ENCODE results near the gene REPS2. TPM values are rescaled to one million over a fixed set of nuclear protein-coding genes. Genes with fewer than 3 reads are reported as not detected.

REPS2 gene
- total RNA-seq, 1 experiment from 2014 or later = 4.5 TPM

DNA sequence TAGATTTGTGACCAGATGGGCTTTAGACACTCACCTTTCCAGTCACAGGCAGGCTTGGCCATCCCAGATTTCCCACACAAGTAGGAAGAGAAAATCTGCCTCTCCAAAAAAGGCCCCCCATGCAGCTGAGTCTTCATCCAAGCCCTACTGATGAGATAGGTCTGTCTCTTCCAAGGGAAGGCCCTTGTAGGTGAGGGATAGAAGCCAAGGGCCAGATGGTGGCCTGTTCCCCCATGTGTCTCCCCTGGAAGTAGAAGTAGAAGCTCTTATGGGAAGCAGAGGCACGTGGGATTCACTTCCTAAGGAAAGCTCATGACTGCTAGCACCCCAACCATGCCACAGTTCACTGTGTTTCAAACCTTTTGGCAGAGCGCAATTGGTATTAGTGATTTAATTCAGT, 81.5 kb downstream of the REPS2 start:
- ATAC-seq (no peak), DNase-seq (ENCODE audit: low read depth, low spot score) (no peak)
- no peaks in the 10 kb centered on the region for H3K27me3 ChIP-seq (ENCODE audit: control insufficient read depth, insufficient read depth, low read length)
- CTCF ChIA-PET = no interaction called here
- H3K36me3 ChIP-seq (ENCODE audit: control insufficient read depth, insufficient read depth, low read length) = no peaks in the 10 kb centered on the region
- H3K4me3 ChIP-seq (ENCODE audit: low read depth in 2 of 2, low read length in 2 of 2) = no peak overlapping the region
- H3K4me1 ChIP-seq (ENCODE audit: control insufficient read depth, insufficient read depth, low read length) = no peaks in the 10 kb centered on the region
- no peak overlapping the region for H3K27ac ChIP-seq (ENCODE audit: low read length)
- POLR2A ChIA-PET = no interaction called here
- intact Hi-C loops (cut with micrococcal nuclease; ENCODE audit: unreplicated experiment) (no loop called here), in situ Hi-C loops (cut with HindIII; ENCODE audit: low pct_unique_long_range_greater_than_20kb, low sequenced_read_pairs) (no loop called here)
- no peaks in the 10 kb centered on the region for H3K9me3 ChIP-seq (ENCODE audit: control insufficient read depth, insufficient read depth, low read depth, low read length)
- BruUV-seq (replicated peaks) = no TSS peak
- TF ChIP-seq POLR2AphosphoS5 (IDR thresholded peaks at IDR 0.05; ENCODE audit: low read depth, low read length) (no peak), SIN3A (IDR thresholded peaks at IDR 0.05; ENCODE audit: borderline replicate concordance, insufficient read depth, low read depth, low read length) (no peak), TCF7L2 (IDR thresholded peaks at IDR 0.05; ENCODE audit: low read depth, low read length) (no peak)
- TF ChIP-seq, protein P1, sequence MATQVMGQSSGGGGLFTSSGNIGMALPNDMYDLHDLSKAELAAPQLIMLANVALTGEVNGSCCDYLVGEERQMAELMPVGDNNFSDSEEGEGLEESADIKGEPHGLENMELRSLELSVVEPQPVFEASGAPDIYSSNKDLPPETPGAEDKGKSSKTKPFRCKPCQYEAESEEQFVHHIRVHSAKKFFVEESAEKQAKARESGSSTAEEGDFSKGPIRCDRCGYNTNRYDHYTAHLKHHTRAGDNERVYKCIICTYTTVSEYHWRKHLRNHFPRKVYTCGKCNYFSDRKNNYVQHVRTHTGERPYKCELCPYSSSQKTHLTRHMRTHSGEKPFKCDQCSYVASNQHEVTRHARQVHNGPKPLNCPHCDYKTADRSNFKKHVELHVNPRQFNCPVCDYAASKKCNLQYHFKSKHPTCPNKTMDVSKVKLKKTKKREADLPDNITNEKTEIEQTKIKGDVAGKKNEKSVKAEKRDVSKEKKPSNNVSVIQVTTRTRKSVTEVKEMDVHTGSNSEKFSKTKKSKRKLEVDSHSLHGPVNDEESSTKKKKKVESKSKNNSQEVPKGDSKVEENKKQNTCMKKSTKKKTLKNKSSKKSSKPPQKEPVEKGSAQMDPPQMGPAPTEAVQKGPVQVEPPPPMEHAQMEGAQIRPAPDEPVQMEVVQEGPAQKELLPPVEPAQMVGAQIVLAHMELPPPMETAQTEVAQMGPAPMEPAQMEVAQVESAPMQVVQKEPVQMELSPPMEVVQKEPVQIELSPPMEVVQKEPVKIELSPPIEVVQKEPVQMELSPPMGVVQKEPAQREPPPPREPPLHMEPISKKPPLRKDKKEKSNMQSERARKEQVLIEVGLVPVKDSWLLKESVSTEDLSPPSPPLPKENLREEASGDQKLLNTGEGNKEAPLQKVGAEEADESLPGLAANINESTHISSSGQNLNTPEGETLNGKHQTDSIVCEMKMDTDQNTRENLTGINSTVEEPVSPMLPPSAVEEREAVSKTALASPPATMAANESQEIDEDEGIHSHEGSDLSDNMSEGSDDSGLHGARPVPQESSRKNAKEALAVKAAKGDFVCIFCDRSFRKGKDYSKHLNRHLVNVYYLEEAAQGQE (IDR thresholded peaks at IDR 0.05; ENCODE audit: insufficient read depth in 1 of 2, low read depth in 2 of 2, low read length in 1 of 2) = no peak
- TF ChIP-seq, protein P2, sequence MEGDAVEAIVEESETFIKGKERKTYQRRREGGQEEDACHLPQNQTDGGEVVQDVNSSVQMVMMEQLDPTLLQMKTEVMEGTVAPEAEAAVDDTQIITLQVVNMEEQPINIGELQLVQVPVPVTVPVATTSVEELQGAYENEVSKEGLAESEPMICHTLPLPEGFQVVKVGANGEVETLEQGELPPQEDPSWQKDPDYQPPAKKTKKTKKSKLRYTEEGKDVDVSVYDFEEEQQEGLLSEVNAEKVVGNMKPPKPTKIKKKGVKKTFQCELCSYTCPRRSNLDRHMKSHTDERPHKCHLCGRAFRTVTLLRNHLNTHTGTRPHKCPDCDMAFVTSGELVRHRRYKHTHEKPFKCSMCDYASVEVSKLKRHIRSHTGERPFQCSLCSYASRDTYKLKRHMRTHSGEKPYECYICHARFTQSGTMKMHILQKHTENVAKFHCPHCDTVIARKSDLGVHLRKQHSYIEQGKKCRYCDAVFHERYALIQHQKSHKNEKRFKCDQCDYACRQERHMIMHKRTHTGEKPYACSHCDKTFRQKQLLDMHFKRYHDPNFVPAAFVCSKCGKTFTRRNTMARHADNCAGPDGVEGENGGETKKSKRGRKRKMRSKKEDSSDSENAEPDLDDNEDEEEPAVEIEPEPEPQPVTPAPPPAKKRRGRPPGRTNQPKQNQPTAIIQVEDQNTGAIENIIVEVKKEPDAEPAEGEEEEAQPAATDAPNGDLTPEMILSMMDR (IDR thresholded peaks at IDR 0.05) = no peak

DNA sequence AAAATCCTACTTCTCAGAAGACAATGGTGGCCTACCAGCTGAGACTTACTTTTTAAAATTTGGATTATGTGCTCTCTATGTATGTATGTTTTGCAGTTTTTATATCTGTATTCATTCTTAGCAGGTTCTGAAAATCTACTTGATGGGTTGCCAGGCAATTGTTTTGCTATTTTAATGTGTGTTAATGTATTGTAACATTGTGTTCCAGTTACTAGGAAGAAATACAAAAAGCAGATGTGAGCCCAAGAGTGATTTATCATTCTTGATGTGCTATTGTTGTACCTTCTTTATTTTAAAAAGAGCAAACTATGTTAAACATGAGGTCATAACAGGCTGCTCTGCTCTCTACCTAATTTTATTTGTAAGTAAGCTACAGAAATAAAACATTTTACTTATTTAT, 81.9 kb downstream of the REPS2 start:
- Histone ChIP-seq H3K4me1 (ENCODE audit: control insufficient read depth, insufficient read depth, low read length) (no peaks in the 10 kb centered on the region), H3K4me3 (ENCODE audit: low read depth in 2 of 2, low read length in 2 of 2) (no peak overlapping the region), H3K27ac (ENCODE audit: low read length) (no peak overlapping the region), H3K27me3 (ENCODE audit: control insufficient read depth, insufficient read depth, low read length) (no peaks in the 10 kb centered on the region), H3K36me3 (ENCODE audit: control insufficient read depth, insufficient read depth, low read length) (no peaks in the 10 kb centered on the region), H3K9me3 (ENCODE audit: control insufficient read depth, insufficient read depth, low read depth, low read length) (no peaks in the 10 kb centered on the region)
- TF ChIP-seq SIN3A (IDR thresholded peaks at IDR 0.05; ENCODE audit: borderline replicate concordance, insufficient read depth, low read depth, low read length) (no peak), POLR2AphosphoS5 (IDR thresholded peaks at IDR 0.05; ENCODE audit: low read depth, low read length) (no peak), TCF7L2 (IDR thresholded peaks at IDR 0.05; ENCODE audit: low read depth, low read length) (no peak)
- TF ChIP-seq, protein P2 (IDR thresholded peaks at IDR 0.05) = no peak
- TF ChIP-seq, protein P1 (IDR thresholded peaks at IDR 0.05; ENCODE audit: insufficient read depth in 1 of 2, low read depth in 2 of 2, low read length in 1 of 2) = no peak
- no TSS peak for BruUV-seq (replicated peaks)
- in situ Hi-C loops (cut with HindIII; ENCODE audit: low pct_unique_long_range_greater_than_20kb, low sequenced_read_pairs) = no loop called here
- intact Hi-C loops (cut with micrococcal nuclease; ENCODE audit: unreplicated experiment) = no loop called here
- ChIA-PET POLR2A (no interaction called here), CTCF (no interaction called here)
- ATAC-seq (no peak), DNase-seq (ENCODE audit: low read depth, low spot score) (no peak)

Measured in Panc1 (cell line).